Peyer's patch (tissue), 4 donors: ENCODE measurements around the gene OTUB1. TPM values are rescaled to one million over a fixed set of nuclear protein-coding genes. Genes with fewer than 3 reads are reported as not detected.
"Not testable (repeated sequence)": the region's sequence is repeated elsewhere in the genome, so short reads cannot be mapped to it uniquely, and the experiment has no call there.

Source experiments
- DNase-seq, 3 donors: peaks; one replicate each; pipeline ENCODE4 v3.0.0-alpha.2; 2017 to 2019
- H3K27ac ChIP-seq, 4 donors: fragments of 200-600 bp; sonication (generic); one replicate each; pipeline ENCODE4 v1.5.1; 2016 to 2019
- H3K27me3 ChIP-seq, 2 donors: fragments of 200-600 bp; sonication (generic); one replicate each; pipeline ENCODE4 v1.5.1; 2019
- H3K36me3 ChIP-seq, 3 donors: fragments of 200-600 bp; sonication (generic); one replicate each; pipeline ENCODE4 v1.5.1; 2016 to 2019
- H3K4me1 ChIP-seq, 4 donors: fragments of 200-600 bp; sonication (generic); one replicate each; pipeline ENCODE4 v1.5.1; 2016 to 2019
- H3K4me3 ChIP-seq, 4 donors: fragments of 200-600 bp; sonication (generic); 1 replicate in 3 of 4; 2 replicates in 1 of 4; pipeline ENCODE4 v1.5.1; 2016 to 2019; ENCODE audit warnings: mild to moderate bottlenecking in 1 of 4
- H3K9me3 ChIP-seq, 4 donors: fragments of 200-600 bp; sonication (generic); one replicate each; pipeline ENCODE4 v1.5.1; 2016 to 2019; ENCODE audit warnings: mild to moderate bottlenecking in 1 of 4
- CTCF ChIP-seq, 6 experiments: fragments of 450-650 bp in 4 of 6; fragments of 200-600 bp in 2 of 6; sonication (generic) in 1 of 6; IDR thresholded peaks; one replicate each; pipeline ENCODE4 v1.5.1; 2017 to 2019; ENCODE audit warnings: antibody characterized with exemption in 6 of 6, mild to moderate bottlenecking in 3 of 6, moderate library complexity in 1 of 6
- POLR2A ChIP-seq, 2 donors: fragments of 450-650 bp; IDR thresholded peaks; one replicate each; pipeline ENCODE4 v1.5.1; 2017; ENCODE audit warnings: antibody characterized with exemption in 2 of 2, mild to moderate bottlenecking in 2 of 2, moderate library complexity in 2 of 2
- total RNA-seq, 4 donors: library from RNA; depleted of rRNA; stranded (reverse); fragments of >200 nt; gene quantifications; one replicate each; pipeline ENCODE4 v1.1.0, GENCODE V29; 2016

OTUB1 gene
- total RNA-seq, 4 donors from 2014 or later = 79.2 to 110 (median 95.4) TPM

DNA sequence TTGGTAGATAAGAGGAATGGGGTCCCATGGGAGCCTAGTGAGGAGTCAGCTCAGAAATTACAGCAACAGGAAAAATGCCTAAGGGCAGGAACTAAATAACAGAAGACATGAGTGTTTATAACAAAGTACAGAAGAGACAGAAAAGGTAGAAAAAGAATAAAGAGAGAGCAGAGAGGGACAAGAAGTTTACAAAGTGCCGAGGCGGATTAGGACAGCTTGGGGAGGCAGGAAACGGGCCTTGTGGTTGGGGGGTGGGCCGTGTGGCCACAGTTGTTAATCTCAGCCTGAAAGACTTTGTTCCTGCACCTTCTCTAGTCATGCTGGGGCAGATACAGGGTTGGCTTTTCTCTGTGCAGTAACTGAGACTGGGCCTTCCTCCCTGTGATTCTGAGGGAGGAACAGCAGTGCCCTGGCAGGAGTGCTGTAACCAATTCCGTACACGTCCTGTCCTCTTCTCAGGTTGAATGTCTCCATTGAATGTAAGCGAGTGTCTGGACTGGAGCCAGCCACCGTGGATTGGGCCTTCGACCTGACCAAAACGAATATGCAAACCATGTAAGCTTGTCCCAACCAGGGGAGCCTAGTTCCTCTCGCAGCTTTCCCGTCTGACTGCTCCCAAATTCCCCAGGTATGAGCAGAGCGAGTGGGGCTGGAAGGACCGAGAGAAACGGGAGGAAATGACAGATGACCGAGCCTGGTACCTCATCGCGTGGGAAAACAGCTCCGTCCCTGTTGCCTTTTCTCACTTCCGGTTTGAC lies 34.3 kb upstream of the OTUB1 start:
- Histone ChIP-seq H3K4me3 (no peak overlapping the region), H3K27me3 (no peaks in the 10 kb centered on the region), H3K27ac (peak overlapping the region in 2 of 4 donors; percentile 16 to 55), H3K9me3 (no peaks in the 10 kb centered on the region), H3K36me3 (peaks cover 0 to 58% (median 0%) of the 10 kb centered on the region in 3 donors), H3K4me1 (peaks cover 0 to 4% (median 0%) of the 10 kb centered on the region in 4 donors)
- TF ChIP-seq CTCF (IDR thresholded peaks at IDR 0.05) = no peak
- TF ChIP-seq POLR2A (IDR thresholded peaks at IDR 0.05) = no peak
- DNase-seq = peak in 2 of 3 donors; percentile 55 to 68

DNA sequence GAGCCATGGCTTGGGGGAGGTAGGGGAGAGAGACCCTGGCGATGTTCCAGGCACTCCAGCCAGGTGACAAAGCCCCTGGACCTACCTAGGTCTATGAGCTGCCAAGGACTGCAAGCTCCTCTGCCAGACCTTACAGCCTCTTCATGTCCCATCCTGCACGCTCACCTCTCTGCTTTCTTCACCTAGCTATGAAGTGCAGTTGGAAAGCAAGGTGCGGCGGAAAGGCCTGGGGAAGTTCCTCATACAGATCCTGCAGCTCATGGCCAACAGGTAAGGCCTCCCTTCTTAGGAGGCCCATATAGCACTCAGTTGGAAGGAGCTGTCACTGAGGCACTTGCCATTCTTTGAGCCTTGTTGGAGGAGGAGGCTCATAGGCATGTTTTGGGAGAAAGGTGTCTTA lies 33.7 kb upstream of the OTUB1 start:
- peaks cover 0 to 52% (median 0%) of the 10 kb centered on the region in 3 donors for H3K36me3 ChIP-seq
- H3K9me3 ChIP-seq = no peaks in the 10 kb centered on the region

DNA sequence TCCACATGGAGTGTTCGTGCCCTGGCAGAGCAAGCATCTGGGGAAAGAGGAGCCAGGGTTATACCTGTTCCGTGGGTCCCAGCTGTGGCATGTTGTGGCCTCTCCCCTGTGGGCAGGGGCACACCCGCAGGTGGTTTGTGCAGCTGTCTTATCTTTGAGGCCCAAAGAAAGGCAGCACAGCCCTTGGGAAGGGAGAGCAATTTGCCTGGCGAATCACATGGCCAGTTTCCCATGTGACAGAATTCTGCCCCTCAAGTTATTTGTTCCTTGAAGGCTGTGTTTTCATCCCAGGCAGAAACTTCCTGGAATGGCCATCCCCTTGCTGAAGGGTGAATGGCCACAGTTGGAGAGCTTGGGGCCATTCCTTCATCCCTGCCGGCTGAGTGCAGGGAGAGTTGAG lies 28.2 kb upstream of the OTUB1 start:
- Histone ChIP-seq H3K36me3 (peaks cover 0 to 24% (median 0%) of the 10 kb centered on the region in 3 donors), H3K27ac (no peak overlapping the region), H3K4me3 (no peak overlapping the region), H3K9me3 (no peaks in the 10 kb centered on the region), H3K27me3 (no peaks in the 10 kb centered on the region), H3K4me1 (peaks cover 0 to 10% (median 0%) of the 10 kb centered on the region in 4 donors)
- TF ChIP-seq POLR2A (IDR thresholded peaks at IDR 0.05) = no peak
- TF ChIP-seq CTCF (IDR thresholded peaks at IDR 0.05) = no peak
- no peak for DNase-seq

More for the DNA sequence above, 33.7 kb upstream of the OTUB1 start:
- Histone ChIP-seq H3K27ac (peak overlapping the region in 2 of 4 donors; percentile 16 to 55), H3K27me3 (no peaks in the 10 kb centered on the region), H3K4me3 (no peak overlapping the region), H3K4me1 (peaks cover 0 to 4% (median 0%) of the 10 kb centered on the region in 4 donors)
- TF ChIP-seq CTCF (IDR thresholded peaks at IDR 0.05) (no peak), POLR2A (IDR thresholded peaks at IDR 0.05) (no peak)
- no peak for DNase-seq

GRCh38 chr11:63961608-63962412 lies 24.4 kb upstream of the OTUB1 start:
- Histone ChIP-seq H3K27me3 (no peaks in the 10 kb centered on the region), H3K36me3 (no peaks in the 10 kb centered on the region), H3K9me3 (no peaks in the 10 kb centered on the region), H3K27ac (no peak overlapping the region), H3K4me1 (peaks cover 0 to 10% (median 0%) of the 10 kb centered on the region in 4 donors), H3K4me3 (no peak overlapping the region)
- TF ChIP-seq CTCF (IDR thresholded peaks at IDR 0.05) (no peak), POLR2A (IDR thresholded peaks at IDR 0.05) (no peak)
- peak in 1 of 3 donors; percentile 58 for DNase-seq

DNA sequence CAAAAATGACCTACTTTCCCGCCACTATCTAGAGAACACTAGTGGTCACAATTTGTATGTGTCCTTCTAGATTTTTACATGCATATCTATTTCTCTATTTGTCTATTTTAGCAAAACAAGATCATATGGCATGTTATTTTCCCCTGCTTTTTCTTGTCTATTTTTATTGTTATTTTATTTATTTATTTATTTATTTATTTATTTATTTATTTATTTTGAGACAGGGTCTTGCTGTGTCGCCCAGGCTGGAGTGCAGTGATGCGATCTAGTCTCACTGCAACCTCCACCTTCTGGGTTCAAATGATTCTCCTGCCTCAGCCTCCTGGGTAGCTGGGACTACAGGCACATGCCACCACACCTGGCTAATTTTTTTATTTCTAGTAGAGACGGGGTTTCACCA lies 22.3 kb upstream of the OTUB1 start:
- H3K36me3 ChIP-seq, H3K27ac ChIP-seq, DNase-seq: not testable (repeated sequence)

GRCh38 chr11:63966444-63966843 lies 19.8 kb upstream of the OTUB1 start:
- Histone ChIP-seq H3K27me3 (no peaks in the 10 kb centered on the region), H3K4me1 (peaks cover 0 to 8% (median 0%) of the 10 kb centered on the region in 4 donors), H3K27ac (no peak overlapping the region), H3K9me3 (no peaks in the 10 kb centered on the region), H3K4me3 (no peak overlapping the region), H3K36me3 (no peaks in the 10 kb centered on the region)
- TF ChIP-seq POLR2A (IDR thresholded peaks at IDR 0.05) = no peak
- no peak for TF ChIP-seq CTCF (IDR thresholded peaks at IDR 0.05)
- no peak for DNase-seq

More for the DNA sequence above, 22.3 kb upstream of the OTUB1 start:
- H3K27me3 ChIP-seq, H3K4me1 ChIP-seq, H3K4me3 ChIP-seq, H3K9me3 ChIP-seq: not testable (repeated sequence)
